Heart left ventricle (tissue), 16 donors: ENCODE results near the gene HTT. TPM values are rescaled to one million over a fixed set of nuclear protein-coding genes. Genes with fewer than 3 reads are reported as not detected.
A peak's percentile ranks its signal among the peaks of the same experiment; 100 is the strongest.

ENCODE experiments used
- ATAC-seq, 4 donors: fragments of 200-7000 bp; cut with Tn5 transposase; one replicate each; pipeline ENCODE4 v1.9.1; 2020 to 2022; ENCODE audit warnings: moderate library complexity in 4 of 4, mild to moderate bottlenecking in 3 of 4, moderate number of reproducible peaks in 1 of 4
- DNase-seq, 5 donors: peaks; one replicate each; pipeline ENCODE4 v3.0.0-alpha.2; 2020
- H3K27ac ChIP-seq, 12 donors: fragments of 200-600 bp; sonication (generic) in 4 of 12; one replicate each; pipeline versions ENCODE4 v1.5.0 to v1.8.0; 2016 to 2022; ENCODE audit warnings: mild to moderate bottlenecking in 2 of 12
- H3K27me3 ChIP-seq, 9 donors: fragments of 200-600 bp; sonication (generic) in 2 of 9; one replicate each; pipeline versions ENCODE4 v1.5.1 to v1.8.0; 2016 to 2022; ENCODE audit warnings: mild to moderate bottlenecking in 3 of 9
- H3K36me3 ChIP-seq, 9 donors: fragments of 200-600 bp; sonication (generic) in 2 of 9; one replicate each; pipeline versions ENCODE4 v1.5.0 to v1.8.0; 2018 to 2022; ENCODE audit warnings: mild to moderate bottlenecking in 2 of 9
- H3K4me1 ChIP-seq, 12 donors: fragments of 200-600 bp; sonication (generic) in 4 of 12; one replicate each; pipeline versions ENCODE4 v1.5.0 to v1.8.0; 2016 to 2022; ENCODE audit warnings: mild to moderate bottlenecking in 3 of 12
- H3K4me3 ChIP-seq, 12 donors: fragments of 200-600 bp; sonication (generic) in 4 of 12; one replicate each; pipeline versions ENCODE4 v1.5.0 to v1.8.0; 2017 to 2022; ENCODE audit warnings: mild to moderate bottlenecking in 9 of 12, moderate library complexity in 4 of 12
- H3K9me3 ChIP-seq, 12 donors: fragments of 200-600 bp; sonication (generic) in 4 of 12; one replicate each; pipeline versions ENCODE4 v1.5.0 to v1.8.0; 2016 to 2022; ENCODE audit warnings: mild to moderate bottlenecking in 1 of 12
- CTCF ChIP-seq, 12 donors: fragments of 200-600 bp; sonication (generic) in 4 of 12; IDR thresholded peaks; one replicate each; pipeline versions ENCODE4 v1.5.0 to v1.8.0; 2018 to 2022; ENCODE audit warnings: antibody characterized with exemption in 12 of 12, mild to moderate bottlenecking in 5 of 12
- POLR2A ChIP-seq, 2 donors: fragments of 450-650 bp; IDR thresholded peaks; one replicate each; pipeline ENCODE4 v1.6.1; 2017; ENCODE audit warnings: antibody characterized with exemption in 2 of 2, mild to moderate bottlenecking in 2 of 2, moderate library complexity in 2 of 2
- WGBS, 4 donors: extraction: QIAGEN DNeasy Blood & Tissue Kit in 2 of 4; methylation state at CpG; one replicate each; pipeline versions ENCODE4 v1.1.5 to v1.1.7; 2013 to 2018; 5-methylcytosine and 5-hydroxymethylcytosine counted together
- intact Hi-C, 10 donors: fragments of 100-400 bp; cut with DNase I; formaldehyde crosslinking; loops; one replicate each; pipeline versions ENCODE4 v1.11.1 to v1.14.2; 2022
- polyA plus RNA-seq, 2 donors: library from polyadenylated mRNA; stranded (reverse); fragments of 200-250 nt; gene quantifications; one replicate each; pipeline ENCODE4 v1.2.3, GENCODE V29; 2013
- total RNA-seq, 9 donors: library from RNA; depleted of rRNA in 2 of 9; stranded (reverse); fragments of >200 nt in 2 of 9; fragmentation: NEBNext Ultra II Directional in 3 of 9; extraction: Animal tissue kit (Norgen Biotek cat#: 25700) in 3 of 9; gene quantifications; one replicate each; pipeline versions ENCODE4 v1.1.0 to v1.2.4, GENCODE V29; 2016 to 2023
- donor health status: ischemic (EF 13 %, LVEDD 7.1; RV severe dilation, severe dysfunction).
- donor health status: healthy with polysubstance abuse.
- donor health status: DM: no; HTN: yes; CAD: no.
- donor health status: DM: no; HTN: no; CAD: no.
- donor health status: ischemic (EF 25% LVEDD 6.9; RV normal size, moderate dysfunction).
- donor health status: ischemic (EF 25% LVEDD 5.7; RV mildly dilated, moderate dysfunction).
- donor health status: healthy.
- donor health status: DM: yes; HTN: yes; CAD: no.
- donor health status: ischemic (EF 35%, LVEDD 5.7; RV mildly dilated, moderate dysfunction).
- donor health status: nonischemic (EF 11% LVEDD 7.7; RV severe dilation, severe dysfunction).
- donor health status: DM: yes; HTN: yes; CAD: no.
- donor health status: PGD.
- donor health status: ischemic (EF 29% LVEDD 5.4; RV normal size, mild dysfunction).
- donor health status: nonischemic (EF 23%, LVEDD 6.1; RV moderate dilation, normal function).

Gene HTT
- total and polyA plus RNA-seq, 11 donors = 13.9 to 122 (median 25.1) TPM

- intact Hi-C loops = loop anchor here in 1 of 10 donors (10.0 kb wide), 1 partner anchor 763 kb away; no protein-coding TSS in a partner anchor
- 48 to 73% (median 68%) methylated on average over 5 of the region's 5 CpGs for WGBS, 4 donors
- DNase-seq (no peak), ATAC-seq (peak in 2 of 4 donors; percentile 9 to 17)
- Histone ChIP-seq H3K27ac (peak overlapping the region in 7 of 12 donors; percentile 5 to 59 (median 48)), H3K9me3 (no peaks in the 10 kb centered on the region), H3K4me3 (no peak overlapping the region), H3K4me1 (peaks cover 0 to 49% (median 30%) of the 10 kb centered on the region in 12 donors), H3K27me3 (no peaks in the 10 kb centered on the region), H3K36me3 (peaks cover 0 to 94% (median 78%) of the 10 kb centered on the region in 9 donors)
- TF ChIP-seq CTCF (IDR thresholded peaks at IDR 0.05) = no peak
- no peak for TF ChIP-seq POLR2A (IDR thresholded peaks at IDR 0.05)
Observed at GRCh38 chr4:3111461-3111860, 37.0 kb downstream of the HTT start.

GRCh38 chr4:3112201-3112600, 37.7 kb downstream of the HTT start:
- peaks cover 0 to 97% (median 83%) of the 10 kb centered on the region in 9 donors for H3K36me3 ChIP-seq
- H3K4me1 ChIP-seq = peaks cover 0 to 50% (median 23%) of the 10 kb centered on the region in 12 donors

GRCh38 chr4:3112609-3113469, 38.4 kb downstream of the HTT start:
- intact Hi-C loops = loop anchor here in 1 of 10 donors (10.0 kb wide), 1 partner anchor 762 kb away; no protein-coding TSS in a partner anchor
- DNase-seq = no peak
- TF ChIP-seq POLR2A (IDR thresholded peaks at IDR 0.05) (no peak), CTCF (IDR thresholded peaks at IDR 0.05) (no peak)
- Histone ChIP-seq H3K27ac (peak overlapping the region in 6 of 12 donors; percentile 5 to 59 (median 44)), H3K4me3 (no peak overlapping the region), H3K4me1 (peaks cover 0 to 50% (median 17%) of the 10 kb centered on the region in 12 donors), H3K36me3 (peaks cover 0 to 97% (median 83%) of the 10 kb centered on the region in 9 donors), H3K9me3 (no peaks in the 10 kb centered on the region), H3K27me3 (no peaks in the 10 kb centered on the region)
- WGBS, 4 donors = 77 to 81% (median 79%) methylated on average over 5 of the region's 5 CpGs
- peak; percentile 7 to 24 (median 16) for ATAC-seq

More at GRCh38 chr4:3112201-3112600, 37.7 kb downstream of the HTT start:
- H3K4me3 ChIP-seq = no peak overlapping the region
- no peaks in the 10 kb centered on the region for H3K27me3 ChIP-seq
- ATAC-seq (peak; percentile 11 to 44 (median 35)), DNase-seq (no peak)
- intact Hi-C loops = loop anchor here in 1 of 10 donors (10.0 kb wide), 1 partner anchor 763 kb away; no protein-coding TSS in a partner anchor
- TF ChIP-seq POLR2A (IDR thresholded peaks at IDR 0.05) (no peak), CTCF (IDR thresholded peaks at IDR 0.05) (no peak)
- H3K27ac ChIP-seq = peak overlapping the region in 8 of 12 donors; percentile 5 to 59 (median 44)
- WGBS, 4 donors = 43 to 50% (median 46%) methylated on average over 4 of the region's 4 CpGs
- no peaks in the 10 kb centered on the region for H3K9me3 ChIP-seq

- intact Hi-C loops = loop anchor here in 1 of 10 donors (10.0 kb wide), 1 partner anchor 760 kb away; no protein-coding TSS in a partner anchor
- Histone ChIP-seq H3K36me3 (peaks cover 0 to 97% (median 82%) of the 10 kb centered on the region in 9 donors), H3K4me1 (peaks cover 0 to 40% (median 10%) of the 10 kb centered on the region in 12 donors), H3K27ac (no peak overlapping the region), H3K4me3 (no peak overlapping the region), H3K27me3 (no peaks in the 10 kb centered on the region), H3K9me3 (no peaks in the 10 kb centered on the region)
- DNase-seq (no peak), ATAC-seq (no peak)
- 96 to 100% (median 97%) methylated on average over 6 of the region's 6 CpGs for WGBS, 4 donors
- TF ChIP-seq CTCF (IDR thresholded peaks at IDR 0.05) = no peak
- no peak for TF ChIP-seq POLR2A (IDR thresholded peaks at IDR 0.05)
Observed at GRCh38 chr4:3114377-3114776, 39.9 kb downstream of the HTT start.
